Naive thymus-derived CD4-positive, alpha-beta T cell (primary cell): Measurements from ENCODE around the gene ZNF621. TPM values are rescaled to one million over a fixed set of nuclear protein-coding genes. Genes with fewer than 3 reads are reported as not detected.
A peak's percentile ranks its signal among the peaks of the same experiment; 100 is the strongest.

Experiments used
- ATAC-seq: fragments of 150-1000 bp; cut with Tn5 transposase; 2 replicates; pipeline ENCODE4 v1.10.0; 2021; ENCODE audit warnings: mild to moderate bottlenecking, moderate library complexity
- CTCF ChIA-PET: fragments of 350-600 bp; sonication (Branson Sonifier 250); formaldehyde crosslinking; loops from one replicate; lab custom pipeline; 2021; ENCODE audit warnings: antibody characterized with exemption; lab: Charles Lee
- POLR2A ChIA-PET: fragments of 350-600 bp; sonication (Branson Sonifier 250); formaldehyde crosslinking; loops from one replicate; lab custom pipeline; 2021; ENCODE audit warnings: antibody characterized with exemption, inconsistent platforms; lab: Charles Lee
- DNase-seq, 9 donors: peaks; one replicate each; pipeline versions ENCODE4 v3.0.0 to v3.0.0-alpha.2; 2020 to 2022; ENCODE audit warnings: mixed read lengths in 1 of 9
- H3K27ac ChIP-seq: one replicate; pipeline ENCODE4 v1.7.0; 2013; ENCODE audit warnings: mild to moderate bottlenecking, low read depth, low read length, moderate library complexity
- H3K27me3 ChIP-seq, 2 donors: one replicate each; pipeline ENCODE4 v1.7.0; 2013; ENCODE audit warnings: low read length in 2 of 2, mild to moderate bottlenecking in 2 of 2, moderate library complexity in 2 of 2; ENCODE audit not compliant: control insufficient read depth in 2 of 2, insufficient read depth in 2 of 2
- H3K36me3 ChIP-seq, 3 experiments: 1 replicate in 2 of 3; 2 replicates in 1 of 3; pipeline ENCODE4 v1.7.0; 2013; ENCODE audit warnings: low read length in 3 of 3, mild to moderate bottlenecking in 3 of 3, moderate library complexity in 1 of 3; ENCODE audit not compliant: insufficient read depth in 3 of 3, control insufficient read depth in 2 of 3
- H3K4me1 ChIP-seq, 2 donors: one replicate each; pipeline ENCODE4 v1.7.0; 2013; ENCODE audit warnings: low read length in 2 of 2, mild to moderate bottlenecking in 2 of 2, moderate library complexity in 1 of 2; ENCODE audit not compliant: control insufficient read depth in 2 of 2, insufficient read depth in 2 of 2
- H3K4me3 ChIP-seq: 2 replicates; pipeline ENCODE4 v1.7.0; 2013; ENCODE audit warnings: mild to moderate bottlenecking, low read length
- H3K9me3 ChIP-seq, 3 experiments: 1 replicate in 2 of 3; 2 replicates in 1 of 3; pipeline ENCODE4 v1.7.0; 2013; ENCODE audit warnings: low read length in 3 of 3; ENCODE audit not compliant: control insufficient read depth in 2 of 3
- H3K27ac Mint-ChIP-seq, 9 donors: one replicate each; pipeline ENCODE4 v1.8.0; 2020 to 2022; ENCODE audit warnings: mixed read lengths in 9 of 9, mild to moderate bottlenecking in 8 of 9, moderate library complexity in 5 of 9, inconsistent platforms in 2 of 9
- H3K27me3 Mint-ChIP-seq, 5 donors: one replicate each; pipeline ENCODE4 v1.8.0; 2021 to 2022; ENCODE audit warnings: mixed read lengths in 5 of 5, mild to moderate bottlenecking in 1 of 5
- H3K36me3 Mint-ChIP-seq, 5 donors: one replicate each; pipeline ENCODE4 v1.8.0; 2020 to 2022; ENCODE audit warnings: mixed read lengths in 5 of 5, mild to moderate bottlenecking in 3 of 5, inconsistent platforms in 1 of 5
- H3K4me1 Mint-ChIP-seq, 7 donors: one replicate each; pipeline ENCODE4 v1.8.0; 2020 to 2022; ENCODE audit warnings: mixed read lengths in 7 of 7, mild to moderate bottlenecking in 3 of 7, inconsistent platforms in 1 of 7
- H3K4me3 Mint-ChIP-seq, 10 donors: one replicate each; pipeline ENCODE4 v1.8.0; 2020 to 2022; ENCODE audit warnings: mild to moderate bottlenecking in 10 of 10, mixed read lengths in 10 of 10, moderate library complexity in 6 of 10, inconsistent platforms in 2 of 10
- H3K9me3 Mint-ChIP-seq, 11 donors: one replicate each; pipeline ENCODE4 v1.8.0; 2020 to 2022; ENCODE audit warnings: mixed read lengths in 11 of 11, mild to moderate bottlenecking in 4 of 11, inconsistent platforms in 1 of 11, moderate library complexity in 1 of 11
- intact Hi-C, 2 donors: fragments of 100-400 bp; cut with micrococcal nuclease; formaldehyde crosslinking; loops; one replicate each; pipeline ENCODE4 v1.15.1; 2023
- polyA plus RNA-seq, 2 donors: library from polyadenylated mRNA; unstranded; fragments of 300-500 nt; fragmentation: Illumina TruSeq; gene quantifications; one replicate each; pipeline ENCODE4 v1.2.3, GENCODE V29; 2021
- total RNA-seq, 6 experiments: library from RNA in 5 of 6; stranded (reverse) in 5 of 6; gene quantifications; 1 replicate in 5 of 6; 2 replicates in 1 of 6; pipeline ENCODE4 v1.2.3 and lab custom pipeline; 2021 to 2026

ZNF621 gene
- total and polyA plus RNA-seq, 7 experiments from 2014 or later = 2.8 to 26.9 (median 19.7) TPM

DNA sequence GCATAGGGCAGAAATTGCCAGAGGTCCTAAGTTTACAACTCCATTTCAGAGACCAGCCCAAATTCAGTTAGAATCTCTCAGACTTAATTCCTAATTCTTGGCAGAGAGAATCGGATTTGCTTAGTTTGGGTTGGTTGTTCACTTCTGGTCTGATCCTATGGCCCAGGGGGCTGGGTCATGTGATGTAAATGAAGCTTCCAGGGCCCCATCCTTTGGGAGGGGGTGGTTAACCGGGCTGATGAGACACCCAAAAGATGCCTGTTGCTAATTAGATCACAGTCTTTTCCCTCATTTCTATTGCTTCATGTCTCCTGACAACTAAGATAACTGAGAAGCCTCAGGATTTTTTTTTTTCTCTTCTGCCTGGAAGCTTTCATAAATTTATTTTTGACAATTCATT lies 30.1 kb upstream of the ZNF621 start:
- Histone ChIP-seq H3K9me3 (no peaks in the 10 kb centered on the region), H3K4me3 (no peak overlapping the region), H3K4me1 (no peaks in the 10 kb centered on the region), H3K27ac (no peak overlapping the region), H3K27me3 (no peaks in the 10 kb centered on the region), H3K36me3 (no peaks in the 10 kb centered on the region)
- ChIA-PET POLR2A (no interaction called here), CTCF (interaction anchor here (0.6 kb wide), 1 partner anchor 1119 kb away, joined by 5 read pairs; no protein-coding TSS in a partner anchor)
- ATAC-seq (no peak), DNase-seq (no peak)
- Mint-ChIP-seq H3K4me3 (no peak overlapping the region), H3K27me3 (peaks cover 0 to 2% (median 0%) of the 10 kb centered on the region in 5 donors), H3K4me1 (no peaks in the 10 kb centered on the region), H3K9me3 (peaks cover 0 to 6% (median 2%) of the 10 kb centered on the region in 11 donors), H3K27ac (no peak overlapping the region), H3K36me3 (peaks cover 5 to 28% (median 12%) of the 10 kb centered on the region in 5 donors)
- intact Hi-C loops = no loop called here

DNA sequence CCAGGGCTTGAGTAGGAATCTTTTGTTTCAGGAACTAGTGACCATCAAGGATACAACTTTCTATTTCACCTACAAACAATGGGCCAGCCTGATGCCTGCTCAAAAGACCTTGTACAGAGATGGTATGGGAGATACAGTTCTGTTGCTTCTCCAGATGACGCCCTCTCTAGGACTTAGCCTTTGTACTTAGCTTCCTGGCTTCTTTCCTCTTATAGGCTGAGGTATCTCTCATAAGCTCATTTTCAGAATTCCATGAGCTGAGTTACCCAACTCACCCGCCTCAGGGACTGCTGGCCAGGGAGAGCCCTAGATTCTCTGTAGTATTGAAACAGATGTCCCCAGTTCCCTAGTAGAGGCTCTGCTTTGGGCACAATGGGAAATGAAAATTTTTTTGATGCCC lies 27.5 kb upstream of the ZNF621 start:
- Mint-ChIP-seq H3K27ac (no peak overlapping the region), H3K27me3 (peaks cover 0 to 2% (median 0%) of the 10 kb centered on the region in 5 donors), H3K36me3 (peaks cover 0 to 19% (median 2%) of the 10 kb centered on the region in 5 donors), H3K9me3 (no peaks in the 10 kb centered on the region), H3K4me1 (no peaks in the 10 kb centered on the region), H3K4me3 (no peak overlapping the region)
- ATAC-seq (no peak), DNase-seq (no peak)
- no peak overlapping the region for H3K27ac ChIP-seq
- H3K4me1 ChIP-seq = no peaks in the 10 kb centered on the region
- intact Hi-C loops = no loop called here
- no peaks in the 10 kb centered on the region for H3K36me3 ChIP-seq
- no peaks in the 10 kb centered on the region for H3K27me3 ChIP-seq
- ChIA-PET POLR2A (no interaction called here), CTCF (no interaction called here)
- H3K4me3 ChIP-seq = no peak overlapping the region
- H3K9me3 ChIP-seq = no peaks in the 10 kb centered on the region

DNA sequence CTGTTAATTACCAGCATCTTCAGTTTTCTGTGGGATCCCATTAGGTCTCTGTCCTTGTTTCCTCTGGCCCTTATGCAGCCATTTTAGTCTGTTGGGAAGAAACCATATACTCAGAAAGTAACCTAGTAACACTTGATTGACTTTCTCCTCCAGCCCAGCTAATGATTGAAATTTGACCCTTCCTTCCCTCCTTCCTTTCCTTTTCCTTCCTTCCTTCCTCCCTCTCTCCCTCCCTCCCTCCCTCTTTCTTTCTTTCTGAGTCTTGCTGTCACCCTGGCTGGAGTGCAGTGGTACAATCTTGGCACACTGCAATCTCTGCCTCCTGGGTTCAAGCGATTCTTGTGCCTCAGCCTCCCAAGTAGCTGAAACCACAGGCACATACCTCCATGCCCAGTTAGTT lies 24.8 kb upstream of the ZNF621 start:
- Histone ChIP-seq H3K9me3 (no peaks in the 10 kb centered on the region), H3K36me3 (no peaks in the 10 kb centered on the region), H3K27me3 (no peaks in the 10 kb centered on the region), H3K4me1 (no peaks in the 10 kb centered on the region), H3K27ac (no peak overlapping the region), H3K4me3 (no peak overlapping the region)
- Mint-ChIP-seq H3K9me3 (no peaks in the 10 kb centered on the region), H3K36me3 (peaks cover 0 to 13% (median 3%) of the 10 kb centered on the region in 5 donors), H3K27me3 (peaks cover 0 to 14% (median 0%) of the 10 kb centered on the region in 5 donors), H3K4me3 (no peak overlapping the region), H3K27ac (no peak overlapping the region), H3K4me1 (peaks cover 0 to 5% (median 0%) of the 10 kb centered on the region in 7 donors)
- POLR2A ChIA-PET = interaction anchor here (0.6 kb wide), 2 partner anchors 200 to 867 kb away, joined by 3 to 4 read pairs; no protein-coding TSS in a partner anchor
- intact Hi-C loops = no loop called here
- DNase-seq (no peak), ATAC-seq (no peak)
- CTCF ChIA-PET = no interaction called here

DNA sequence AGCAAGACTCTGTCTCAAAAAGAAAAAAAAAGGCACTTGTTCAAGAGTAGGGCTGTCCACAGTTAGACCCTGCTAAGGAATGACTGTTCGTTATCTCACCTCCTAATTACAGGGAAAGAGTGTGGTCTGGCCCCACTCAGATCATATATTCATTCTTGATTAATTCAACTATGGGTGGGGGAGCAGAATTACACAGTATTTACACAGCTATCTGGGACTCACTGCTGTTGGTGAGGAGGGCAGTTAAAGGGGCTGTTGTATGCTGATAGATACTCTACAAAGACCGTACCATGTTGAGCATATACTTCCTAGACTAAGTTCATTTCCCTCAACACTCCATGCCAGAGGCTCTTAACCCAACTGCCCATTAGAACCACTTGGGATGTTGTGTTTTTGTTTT lies 22.7 kb upstream of the ZNF621 start:
- H3K4me1 ChIP-seq = peaks cover 5% of the 10 kb centered on the region in 2 donors
- H3K27ac ChIP-seq = no peak overlapping the region
- intact Hi-C loops = no loop called here
- H3K27me3 ChIP-seq = no peaks in the 10 kb centered on the region
- H3K4me3 Mint-ChIP-seq = no peak overlapping the region
- ChIA-PET POLR2A (no interaction called here), CTCF (interaction anchor here (0.7 kb wide), 1 partner anchor 176 kb away, joined by 3 read pairs; no protein-coding TSS in a partner anchor)
- H3K36me3 Mint-ChIP-seq = peaks cover 0 to 13% (median 3%) of the 10 kb centered on the region in 5 donors
- no peak overlapping the region for H3K27ac Mint-ChIP-seq
- peaks cover 0 to 14% (median 0%) of the 10 kb centered on the region in 5 donors for H3K27me3 Mint-ChIP-seq
- ATAC-seq = no peak
- peaks cover 5 to 24% (median 8%) of the 10 kb centered on the region in 7 donors for H3K4me1 Mint-ChIP-seq
- H3K9me3 ChIP-seq = no peaks in the 10 kb centered on the region
- no peak for DNase-seq
- no peak overlapping the region for H3K4me3 ChIP-seq
- no peaks in the 10 kb centered on the region for H3K36me3 ChIP-seq
- no peaks in the 10 kb centered on the region for H3K9me3 Mint-ChIP-seq

DNA sequence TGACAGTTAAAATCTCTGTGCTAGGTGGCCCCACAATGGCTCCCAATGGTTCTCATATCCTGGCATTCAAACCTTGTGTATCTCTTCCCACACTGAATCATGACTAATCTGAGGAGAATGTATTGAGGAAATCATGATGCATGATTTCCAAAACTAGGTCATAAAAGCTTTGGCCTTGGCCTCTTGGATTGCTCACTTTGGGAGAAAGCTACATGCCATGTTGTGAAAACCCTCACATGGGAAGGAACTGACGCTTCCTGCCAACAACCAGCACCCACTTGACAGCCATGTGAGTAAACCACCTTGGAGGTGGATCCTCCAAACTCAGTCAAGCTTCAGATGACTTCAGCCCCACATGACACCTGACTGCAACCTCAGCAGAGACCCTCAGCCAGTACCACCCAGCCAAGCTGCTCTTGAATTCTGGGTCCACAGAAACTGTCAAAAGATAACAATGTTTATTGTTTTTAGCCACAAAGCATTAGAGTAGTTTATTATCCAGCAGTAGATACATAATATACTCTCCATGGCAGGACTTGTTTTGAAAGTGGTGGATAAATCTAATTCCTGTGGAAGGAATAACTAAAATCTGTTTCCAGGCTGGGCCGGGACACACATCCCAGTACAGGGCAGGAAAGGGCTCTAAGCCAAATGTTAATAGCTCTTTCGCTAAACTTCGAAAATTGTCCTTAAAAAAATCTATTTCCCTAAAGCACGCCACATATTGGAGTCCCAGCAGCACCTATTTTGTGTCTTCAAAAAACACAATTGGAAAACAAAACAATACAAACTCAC lies 19.9 kb upstream of the ZNF621 start:
- no peaks in the 10 kb centered on the region for H3K27me3 ChIP-seq
- ChIA-PET CTCF (interaction anchor here (1.1 kb wide), 1 partner anchor 33 kb away, joined by 3 read pairs; no protein-coding TSS in a partner anchor), POLR2A (interaction anchor here (0.5 to 2.1 kb wide), 4 partner anchors 20 to 47 kb away, joined by 3 to 14 read pairs (median 8); partner anchors contain the start of genes RPL14, ZNF619 and ZNF621)
- Mint-ChIP-seq H3K27me3 (peaks cover 0 to 12% (median 0%) of the 10 kb centered on the region in 5 donors), H3K4me1 (peaks cover 6 to 27% (median 9%) of the 10 kb centered on the region in 7 donors), H3K4me3 (peak overlapping the region; percentile 86 to 98 (median 97)), H3K27ac (peak overlapping the region in 4 of 9 donors; percentile 29 to 81 (median 54)), H3K9me3 (no peaks in the 10 kb centered on the region), H3K36me3 (peaks cover 0 to 16% (median 4%) of the 10 kb centered on the region in 5 donors)
- peaks cover 5% of the 10 kb centered on the region in 2 donors for H3K4me1 ChIP-seq
- no peak for ATAC-seq
- no peaks in the 10 kb centered on the region for H3K36me3 ChIP-seq
- H3K27ac ChIP-seq = no peak overlapping the region
- H3K4me3 ChIP-seq = no peak overlapping the region
- no peaks in the 10 kb centered on the region for H3K9me3 ChIP-seq
- no peak for DNase-seq
- intact Hi-C loops = loop anchor here in 1 of 2 donors (1.0 kb wide), 1 partner anchor 52 kb away; no protein-coding TSS in a partner anchor

DNA sequence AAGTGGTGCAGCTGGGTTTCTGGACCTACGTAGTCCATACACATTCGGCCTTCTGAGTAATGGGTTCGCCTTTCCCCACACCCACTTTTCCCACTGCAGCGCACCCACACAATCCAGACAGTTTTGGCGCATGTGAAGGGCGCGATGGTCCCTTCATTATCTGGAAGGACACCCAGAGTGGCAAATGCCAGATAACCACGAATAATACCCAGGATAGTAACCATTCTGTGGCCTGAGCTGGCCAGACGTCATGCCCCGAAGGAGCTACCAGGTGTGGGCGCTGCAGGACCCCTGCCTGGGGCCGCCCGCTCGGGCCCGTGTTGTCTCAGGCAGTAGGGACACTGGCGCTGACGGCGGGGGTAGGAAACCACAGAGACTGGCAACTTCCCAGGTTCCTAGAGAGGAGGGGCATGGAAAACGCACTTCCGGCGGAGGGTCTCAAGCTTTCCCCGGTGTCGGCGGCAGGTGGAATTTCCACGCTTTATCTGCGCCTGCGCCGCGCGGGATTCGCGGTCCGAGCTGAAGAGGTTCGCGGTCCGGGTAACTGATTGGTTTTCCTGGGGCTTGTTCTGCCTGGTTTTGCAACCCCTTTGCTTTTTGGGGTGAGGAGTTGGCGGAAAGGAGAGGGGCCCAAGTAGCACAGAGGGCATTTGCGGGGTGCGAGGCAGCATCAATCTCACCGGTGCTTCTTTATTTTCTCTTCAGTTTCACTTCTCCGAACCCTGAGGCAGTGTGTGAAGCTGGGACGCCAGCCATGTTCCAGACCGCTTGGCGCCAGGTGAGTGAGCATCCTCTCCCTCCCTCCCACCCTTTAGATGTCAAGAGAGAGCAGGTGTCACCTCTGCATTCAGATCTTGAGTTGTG lies 18.9 kb upstream of the ZNF621 start, which contains the start of gene ZNF620:
Gene ZNF620 (plus strand): TSS at position 441 of the 864 bp plus-strand sequence. CDS start 314 bp downstream, at position 755.
- Mint-ChIP-seq H3K36me3 (peaks cover 0 to 23% (median 9%) of the 10 kb centered on the region in 5 donors), H3K27ac (peak within 1 kb of the TSS; percentile 67 to 94 (median 86)), H3K4me3 (peak within 1 kb of the TSS; percentile 86 to 98 (median 97)), H3K27me3 (peaks cover 0 to 12% (median 0%) of the 10 kb centered on the region in 5 donors), H3K4me1 (peaks cover 6 to 27% (median 9%) of the 10 kb centered on the region in 7 donors), H3K9me3 (no peaks in the 10 kb centered on the region)
- ATAC-seq (peak; percentile 82), DNase-seq (peak; percentile 11 to 57 (median 29))
- H3K4me3 ChIP-seq = peak within 1 kb of the TSS; percentile 88
- H3K36me3 ChIP-seq = no peaks in the 10 kb centered on the region
- intact Hi-C loops = loop anchor here (1.0 kb wide), 4 partner anchors 18 to 53 kb away; partner anchors contain the start of genes ZNF619 (in 2 of the 2), ZNF621 (in 2 of the 2) and RPL14 (in 1 of the 2)
- no peaks in the 10 kb centered on the region for H3K27me3 ChIP-seq
- peak within 1 kb of the TSS; percentile 61 for H3K27ac ChIP-seq
- ChIA-PET POLR2A (interaction anchor here (0.6 to 2.1 kb wide), 4 partner anchors 17 to 48 kb away, joined by 3 to 14 read pairs (median 8); partner anchors contain the start of genes RPL14, ZNF619 and ZNF621), CTCF (interaction anchor here (0.7 to 1.1 kb wide), 2 partner anchors 32 to 52 kb away, joined by 3 read pairs; no protein-coding TSS in a partner anchor)
- peaks cover 5% of the 10 kb centered on the region in 2 donors for H3K4me1 ChIP-seq
- no peaks in the 10 kb centered on the region for H3K9me3 ChIP-seq
